Measurements from ENCODE around the gene TBC1D10A.

Gene TBC1D10A

GRCh38 chr22:30267382-30268302, 59.1 kb downstream of the TBC1D10A start:
- no peak for FAIRE-seq
- DNase-seq (ENCODE audit: low spot score), result no peak

GRCh38 chr22:30266445-30267381, 60.0 kb downstream of the TBC1D10A start, which contains the start of gene OSM:
Gene OSM (minus strand): TSS chr22:30266851. CDS start chr22:30266799, 52 bp downstream.
- DNase-seq (ENCODE audit: low spot score) (no peak), FAIRE-seq (no peak)

- DNase-seq (ENCODE audit: low spot score) (no peak), FAIRE-seq (no peak)
Observed at GRCh38 chr22:30265823-30266444, 60.8 kb downstream of the TBC1D10A start.

GRCh38 chr22:30265131-30265720, 61.5 kb downstream of the TBC1D10A start:
- FAIRE-seq, result peak; percentile 65

GRCh38 chr22:30263883-30264282, 62.9 kb downstream of the TBC1D10A start:
- no peak for DNase-seq (ENCODE audit: low spot score)
- no peak for FAIRE-seq

More at GRCh38 chr22:30265131-30265720, 61.5 kb downstream of the TBC1D10A start:
- DNase-seq (ENCODE audit: low spot score), result no peak

DNA sequence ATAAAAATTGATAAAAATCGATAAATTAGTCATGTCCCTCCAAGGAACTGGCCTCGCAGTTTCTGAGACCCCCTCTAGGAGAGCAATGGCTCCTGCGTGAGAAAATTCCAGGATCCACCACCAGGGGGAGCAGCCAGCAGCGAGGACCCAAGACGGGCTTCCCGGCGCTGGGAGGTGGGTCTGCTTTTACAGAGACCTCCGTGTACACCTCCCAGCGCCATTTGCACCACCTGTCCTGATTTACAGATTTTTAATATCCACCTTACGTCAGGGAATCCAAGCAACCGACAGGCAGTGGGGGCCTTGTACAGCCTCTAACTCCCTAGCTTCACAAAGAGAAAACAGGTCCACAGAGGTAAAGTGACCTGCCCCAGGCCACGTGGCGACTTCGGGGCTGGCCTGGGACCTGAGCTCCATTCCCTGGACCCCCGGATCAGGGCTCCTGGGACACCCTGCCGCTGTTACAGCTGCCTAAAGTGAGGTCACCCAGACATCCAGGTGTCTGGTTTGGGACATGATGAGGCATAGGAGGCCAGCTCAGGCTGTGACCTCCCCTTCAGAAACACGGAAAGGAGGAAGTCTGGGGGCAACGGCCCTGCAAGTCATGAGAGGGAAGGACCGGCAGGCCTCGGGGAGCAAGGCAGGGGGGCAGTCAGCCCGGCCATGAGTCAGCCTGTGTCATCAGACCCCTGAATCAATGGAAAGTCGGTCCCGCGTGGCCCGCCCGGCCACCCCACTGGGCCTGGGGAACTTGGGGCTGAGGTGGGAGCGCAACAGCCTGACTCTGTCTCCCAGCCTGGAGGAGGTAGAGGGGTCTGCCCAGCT, 63.6 kb downstream of the TBC1D10A start:
- FAIRE-seq, result peak; percentile 52

DNA sequence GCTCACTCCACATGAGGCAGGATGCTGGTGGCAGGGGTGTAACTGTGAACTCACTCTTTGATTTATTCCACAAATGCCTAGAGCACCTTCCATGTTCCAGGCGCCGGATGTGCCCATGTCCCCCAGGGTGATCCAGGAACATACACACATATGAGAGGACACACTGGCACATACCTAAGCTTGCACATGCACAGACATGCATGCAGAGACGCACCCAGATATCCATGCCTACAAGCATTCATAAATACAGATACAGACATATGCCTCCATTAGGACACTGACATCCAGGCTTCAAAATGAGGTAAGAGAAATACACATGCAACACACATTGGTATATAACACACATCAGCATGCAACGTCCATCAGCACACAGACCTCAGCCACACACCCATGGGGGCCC, 64.6 kb downstream of the TBC1D10A start:
- DNase-seq (ENCODE audit: low spot score) (no peak), FAIRE-seq (no peak)

More for the DNA sequence above, 63.6 kb downstream of the TBC1D10A start:
- DNase-seq (ENCODE audit: low spot score), result peak; percentile 79

DNA sequence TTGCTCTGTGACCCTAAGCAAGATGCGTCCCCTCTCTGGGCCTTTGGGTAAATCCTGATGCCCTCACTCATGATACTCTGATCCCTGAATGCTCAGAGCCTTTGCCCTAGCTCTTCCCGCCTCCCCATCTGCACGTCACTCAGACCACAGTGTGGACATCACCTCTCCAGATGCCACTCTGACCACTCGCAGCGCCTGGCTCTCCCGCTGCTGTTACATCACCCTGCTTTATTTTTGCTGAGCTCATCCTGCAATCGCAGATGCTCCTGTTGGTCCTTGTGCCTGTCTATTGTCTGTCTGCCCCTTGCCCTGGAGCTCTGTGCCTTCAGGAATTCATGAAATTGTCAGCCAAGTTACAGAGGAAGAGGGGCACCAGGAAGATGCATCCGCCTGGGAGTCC, 65.6 kb downstream of the TBC1D10A start:
- DNase-seq (ENCODE audit: low spot score), result no peak
- FAIRE-seq, result peak; percentile 32

DNA sequence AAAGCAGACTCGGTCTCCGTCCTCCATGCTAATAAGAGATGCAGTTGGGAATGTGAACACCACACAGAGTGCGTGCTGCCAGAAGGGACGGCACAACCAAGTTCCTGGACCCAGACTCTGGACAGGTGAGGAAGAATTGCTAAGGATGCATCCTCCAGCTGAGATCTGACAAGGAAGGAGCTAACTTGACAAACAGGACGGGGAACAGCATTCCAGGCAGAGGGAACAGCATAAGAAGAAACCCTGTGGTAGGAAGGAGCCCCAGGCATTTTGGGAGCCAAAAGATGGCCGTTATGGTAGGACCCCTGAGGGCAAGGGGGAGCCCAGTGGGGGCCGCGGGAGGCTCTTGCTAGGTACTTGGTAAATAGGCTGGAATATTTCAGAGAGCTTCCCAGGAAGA, 66.1 kb downstream of the TBC1D10A start:
- no peak for FAIRE-seq
- DNase-seq (ENCODE audit: low spot score), result no peak

- peak; percentile 56 for FAIRE-seq
- DNase-seq (ENCODE audit: low spot score), result no peak
Observed at GRCh38 chr22:30260276-30260675, 66.5 kb downstream of the TBC1D10A start.

GRCh38 chr22:30254314-30254713, 72.4 kb downstream of the TBC1D10A start:
- DNase-seq (ENCODE audit: low spot score) (no peak), FAIRE-seq (no peak)

DNA sequence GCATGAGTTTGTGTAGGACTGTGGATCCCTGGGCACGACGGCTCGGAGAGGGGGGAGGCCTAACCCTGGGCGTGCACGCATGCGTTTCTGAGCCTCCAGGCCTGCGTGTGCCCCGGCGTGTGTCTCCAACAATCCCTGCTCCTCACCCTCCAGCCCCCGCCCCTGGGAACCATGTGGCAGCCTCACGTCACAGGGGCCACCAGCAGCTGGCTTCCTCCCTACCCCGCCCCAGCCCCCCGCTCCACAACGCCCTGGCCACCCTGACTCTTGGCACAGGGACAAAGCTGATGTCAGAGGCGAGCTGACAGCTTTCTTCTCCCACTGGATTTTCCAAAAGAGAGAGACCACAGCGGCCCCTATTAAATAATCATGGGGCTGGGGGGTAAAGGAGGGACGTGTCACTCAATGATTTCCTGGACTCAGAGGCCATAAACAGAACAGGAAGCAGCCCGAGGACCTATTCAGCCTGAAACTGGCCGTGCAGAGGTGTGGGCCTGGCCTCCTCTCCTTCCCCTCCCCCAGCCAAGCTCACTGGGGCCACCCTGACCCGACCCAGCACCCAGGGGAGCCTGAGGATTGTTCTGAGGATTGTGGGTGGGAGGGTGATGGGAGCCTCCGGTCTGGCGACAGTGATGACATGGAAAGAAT, 73.4 kb downstream of the TBC1D10A start:
- peak; percentile 84 for DNase-seq (ENCODE audit: low spot score)
- FAIRE-seq, result no peak

GRCh38 chr22:30252411-30253204, 74.1 kb downstream of the TBC1D10A start:
- FAIRE-seq (peak; percentile 99), DNase-seq (ENCODE audit: low spot score) (no peak)

GRCh38 chr22:30251711-30252110, 75.0 kb downstream of the TBC1D10A start:
- FAIRE-seq, result no peak
- DNase-seq (ENCODE audit: low spot score), result no peak

GRCh38 chr22:30250661-30251267, 76.0 kb downstream of the TBC1D10A start:
- FAIRE-seq (peak; percentile 48), DNase-seq (ENCODE audit: low spot score) (peak; percentile 79)

- DNase-seq (ENCODE audit: low spot score) (no peak), FAIRE-seq (no peak)
Observed at GRCh38 chr22:30250039-30250565, 76.6 kb downstream of the TBC1D10A start.

DNA sequence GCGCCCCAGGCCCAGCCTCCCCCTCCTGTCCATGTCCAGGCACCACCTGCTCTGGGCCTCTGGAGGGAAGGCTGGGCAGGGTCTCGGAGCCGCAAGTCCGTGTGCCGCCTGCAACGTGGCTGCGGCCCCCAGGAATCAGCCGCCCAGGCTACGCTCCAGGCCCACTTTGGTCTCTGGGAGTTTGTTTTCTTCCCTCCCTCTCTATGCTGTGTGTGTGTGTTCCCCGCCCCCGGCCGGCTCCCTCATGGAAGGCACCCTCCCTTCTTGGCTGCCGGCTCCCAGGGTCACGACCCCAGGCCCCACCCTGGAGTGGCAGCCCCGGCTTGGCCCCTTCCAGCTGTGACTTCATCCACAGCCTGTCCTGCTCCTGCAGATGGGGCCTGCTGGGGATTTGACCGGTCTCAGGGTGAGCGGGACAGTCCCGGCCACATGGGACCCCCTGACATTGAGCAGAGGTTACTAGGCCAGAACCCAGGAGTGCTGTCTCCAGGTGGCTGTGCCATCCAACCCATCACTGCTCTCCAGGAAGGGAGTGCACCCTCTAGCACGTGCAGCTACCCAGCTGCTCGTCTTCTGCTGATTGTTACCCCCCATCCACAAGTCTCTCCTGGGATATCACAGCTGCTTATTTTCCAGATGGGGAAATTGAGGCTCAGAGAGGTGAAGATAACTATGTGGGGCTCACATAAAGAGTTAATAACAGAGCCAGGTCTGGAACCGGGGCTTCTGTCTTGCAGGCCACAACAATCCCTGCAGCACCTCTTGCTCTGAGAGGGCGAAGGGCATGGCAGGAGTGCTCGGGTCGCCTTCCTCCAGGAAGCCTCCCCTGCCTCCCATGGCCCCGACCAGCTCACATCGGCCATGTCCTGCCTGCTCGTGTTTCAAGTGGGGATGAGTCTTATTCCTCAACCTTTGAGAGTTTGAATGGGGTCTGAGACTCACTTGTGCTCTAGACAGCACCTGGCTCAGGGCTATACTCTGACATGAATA, 77.4 kb downstream of the TBC1D10A start:
- DNase-seq (ENCODE audit: low spot score), result no peak
- peak; percentile 76 for FAIRE-seq
